Measurements from ENCODE around the gene TNRC18. TPM values are rescaled to one million over a fixed set of nuclear protein-coding genes. Genes with fewer than 3 reads are reported as not detected.

TNRC18 gene
- total and polyA plus RNA-seq, 12 donors, result 10.1 to 42.3 (median 30.3) TPM

DNA sequence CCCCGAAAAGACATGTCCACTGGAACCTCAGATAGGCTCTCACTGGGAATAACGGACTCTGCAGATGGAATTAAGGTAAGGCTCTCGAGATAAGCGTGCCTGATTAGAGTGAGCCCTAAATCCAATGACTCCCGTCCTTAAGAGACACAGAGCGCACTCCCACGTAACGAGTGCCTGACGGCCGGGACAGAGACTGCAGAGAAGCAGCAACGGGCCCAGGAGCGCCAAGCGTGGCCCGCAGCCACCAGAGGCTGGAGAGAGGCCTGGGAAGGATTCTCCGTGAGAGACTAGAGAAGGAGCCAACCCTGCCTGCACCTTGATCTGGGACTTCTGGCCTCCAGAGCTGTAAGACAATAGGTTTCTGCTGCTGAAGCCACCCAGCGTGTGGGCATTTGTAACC is 20.0 kb upstream of the TNRC18 start:
- no peak for DNase-seq
- ATAC-seq, result no peak
- intact Hi-C loops (cut with DNase I), result no loop called here
- no peaks in the 10 kb centered on the region for H3K27me3 ChIP-seq
- H3K27ac ChIP-seq, result no peak overlapping the region
- peaks cover 0 to 17% (median 4%) of the 10 kb centered on the region in 9 donors for H3K4me1 ChIP-seq
- TF ChIP-seq, protein P1, sequence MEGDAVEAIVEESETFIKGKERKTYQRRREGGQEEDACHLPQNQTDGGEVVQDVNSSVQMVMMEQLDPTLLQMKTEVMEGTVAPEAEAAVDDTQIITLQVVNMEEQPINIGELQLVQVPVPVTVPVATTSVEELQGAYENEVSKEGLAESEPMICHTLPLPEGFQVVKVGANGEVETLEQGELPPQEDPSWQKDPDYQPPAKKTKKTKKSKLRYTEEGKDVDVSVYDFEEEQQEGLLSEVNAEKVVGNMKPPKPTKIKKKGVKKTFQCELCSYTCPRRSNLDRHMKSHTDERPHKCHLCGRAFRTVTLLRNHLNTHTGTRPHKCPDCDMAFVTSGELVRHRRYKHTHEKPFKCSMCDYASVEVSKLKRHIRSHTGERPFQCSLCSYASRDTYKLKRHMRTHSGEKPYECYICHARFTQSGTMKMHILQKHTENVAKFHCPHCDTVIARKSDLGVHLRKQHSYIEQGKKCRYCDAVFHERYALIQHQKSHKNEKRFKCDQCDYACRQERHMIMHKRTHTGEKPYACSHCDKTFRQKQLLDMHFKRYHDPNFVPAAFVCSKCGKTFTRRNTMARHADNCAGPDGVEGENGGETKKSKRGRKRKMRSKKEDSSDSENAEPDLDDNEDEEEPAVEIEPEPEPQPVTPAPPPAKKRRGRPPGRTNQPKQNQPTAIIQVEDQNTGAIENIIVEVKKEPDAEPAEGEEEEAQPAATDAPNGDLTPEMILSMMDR (IDR thresholded peaks at IDR 0.05), result no peak
- H3K36me3 ChIP-seq, result no peaks in the 10 kb centered on the region
- no peaks in the 10 kb centered on the region for H3K9me3 ChIP-seq
- H3K4me3 ChIP-seq, result no peak overlapping the region
- 86 to 90% methylated on average over 16 of the region's 16 CpGs for WGBS, 2 donors

DNA sequence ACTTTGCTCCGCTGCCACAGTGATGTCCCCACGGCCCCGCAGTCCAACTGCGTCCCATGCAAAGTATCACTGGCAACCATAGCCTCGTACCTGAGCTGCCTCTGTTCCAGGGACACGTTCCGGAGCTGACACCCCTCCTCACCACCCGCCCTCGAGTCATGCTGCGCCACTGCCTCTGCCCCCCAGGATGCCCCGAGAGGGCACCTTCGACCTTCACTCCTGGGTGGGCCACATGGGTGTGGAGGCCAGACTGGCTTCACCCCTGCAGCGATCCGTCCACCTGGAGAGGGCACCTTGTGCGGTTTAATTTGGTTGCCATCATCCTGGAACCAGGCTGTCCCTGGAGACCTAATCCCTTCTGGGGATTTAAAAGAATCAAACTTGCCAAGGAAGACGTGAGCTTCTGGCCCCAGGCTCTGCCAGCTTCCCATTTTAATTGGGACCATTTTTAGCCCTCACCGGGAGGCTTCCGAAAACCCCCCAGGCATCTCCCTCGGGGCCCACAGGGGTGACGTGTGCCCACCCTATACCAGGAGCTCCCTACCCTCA is 19.2 kb upstream of the TNRC18 start:
- Histone ChIP-seq H3K9me3 (peaks cover 0 to under 1% (median 0%) of the 10 kb centered on the region in 11 donors), H3K27me3 (no peaks in the 10 kb centered on the region), H3K27ac (no peak overlapping the region), H3K4me3 (no peak overlapping the region), H3K36me3 (no peaks in the 10 kb centered on the region), H3K4me1 (peaks cover 0 to 22% (median 8%) of the 10 kb centered on the region in 9 donors)
- 88 to 89% methylated on average over 20 of the region's 20 CpGs for WGBS, 2 donors
- TF ChIP-seq, protein P1 (IDR thresholded peaks at IDR 0.05), result no peak
- DNase-seq, result no peak
- no peak for ATAC-seq
- intact Hi-C loops (cut with DNase I), result no loop called here

DNA sequence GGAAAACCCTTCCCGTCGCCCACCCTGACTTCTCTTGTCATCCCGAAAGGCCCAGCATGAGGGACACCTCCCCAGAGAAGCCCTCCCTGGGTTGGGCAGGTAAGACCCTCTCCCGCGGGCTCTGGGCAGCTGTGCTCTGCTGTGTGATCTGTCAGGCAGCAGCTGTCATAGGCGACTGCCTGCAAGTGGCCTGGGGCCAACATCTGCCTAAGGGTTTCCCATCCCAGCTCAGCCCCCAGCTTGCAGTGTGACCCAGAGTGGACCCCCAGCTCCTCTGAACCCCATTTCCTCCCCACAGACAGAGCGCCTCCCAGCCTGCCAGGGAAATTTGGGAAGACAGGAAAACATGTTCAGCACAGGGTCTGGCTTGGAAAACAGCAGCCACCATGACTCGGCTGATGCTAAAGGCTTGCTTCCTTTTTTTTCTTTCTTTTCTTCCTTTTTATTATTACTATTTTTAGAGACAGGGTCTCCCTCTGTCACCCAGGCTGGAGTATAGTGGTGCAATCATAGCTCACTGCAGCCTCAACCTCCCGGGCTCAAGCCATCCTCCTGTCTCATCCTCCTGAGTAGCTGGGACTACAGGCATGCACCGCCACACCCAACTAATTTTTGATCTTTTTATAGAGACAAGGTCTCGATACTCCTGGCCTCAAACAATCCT is 18.3 kb upstream of the TNRC18 start:
- peaks cover 0 to 10% (median 0%) of the 10 kb centered on the region in 11 donors for H3K9me3 ChIP-seq
- intact Hi-C loops (cut with DNase I), result no loop called here
- TF ChIP-seq, protein P1 (IDR thresholded peaks at IDR 0.05), result no peak
- WGBS, 2 donors, result 49 to 55% methylated on average over 11 of the region's 11 CpGs
- H3K4me3 ChIP-seq, result no peak overlapping the region
- ATAC-seq (no peak), DNase-seq (no peak)
- no peak overlapping the region for H3K27ac ChIP-seq
- no peaks in the 10 kb centered on the region for H3K27me3 ChIP-seq
- H3K36me3 ChIP-seq, result no peaks in the 10 kb centered on the region
- H3K4me1 ChIP-seq, result peaks cover 0 to 22% (median 8%) of the 10 kb centered on the region in 9 donors

DNA sequence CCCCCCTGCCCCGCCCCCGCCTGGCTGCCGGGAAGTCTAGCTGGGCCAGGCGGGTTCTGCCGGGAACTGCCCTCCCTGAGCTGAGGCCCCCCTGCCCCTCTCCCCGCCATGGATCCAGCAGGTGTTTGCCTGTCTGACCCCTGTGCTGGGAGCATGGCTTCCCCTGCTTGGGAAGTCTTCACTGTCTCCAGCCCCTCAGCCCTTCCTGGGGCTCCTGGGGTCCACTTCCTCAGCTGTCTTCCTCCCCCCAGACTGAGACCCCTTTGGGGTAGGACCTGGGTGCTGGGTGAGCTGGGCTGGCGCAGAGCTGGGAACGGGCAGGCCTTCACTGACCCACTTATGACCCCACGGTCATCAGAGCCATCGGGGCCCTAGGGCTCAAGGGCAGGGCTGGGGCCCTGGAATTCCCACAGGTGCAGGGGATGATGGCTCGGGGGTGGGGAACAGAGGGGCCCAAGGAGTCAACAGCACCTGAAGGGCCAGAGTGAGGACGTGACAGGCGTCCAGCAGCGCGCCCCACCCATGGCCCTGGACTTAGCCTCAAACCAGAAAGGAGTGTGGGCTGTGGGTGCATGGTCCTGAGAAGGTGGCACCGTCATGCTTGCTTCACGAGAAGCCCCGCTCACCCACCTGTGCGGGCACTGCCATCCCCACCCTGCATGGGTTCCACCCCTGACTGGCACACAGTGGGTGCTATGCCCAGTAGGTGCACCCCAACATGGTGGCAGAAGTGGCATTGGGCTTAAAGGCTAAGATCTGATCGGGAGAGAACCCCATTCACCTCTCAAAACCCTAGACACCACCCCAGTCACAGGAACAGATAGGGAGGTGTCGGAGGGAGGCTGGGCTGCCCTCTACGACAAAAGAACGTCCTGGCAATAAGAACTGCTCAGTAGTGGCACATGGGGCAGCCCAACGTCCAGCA is 16.2 kb upstream of the TNRC18 start:
- ATAC-seq (no peak), DNase-seq (no peak)
- Histone ChIP-seq H3K27ac (no peak overlapping the region), H3K36me3 (no peaks in the 10 kb centered on the region), H3K9me3 (peaks cover 0 to 11% (median 0%) of the 10 kb centered on the region in 11 donors), H3K27me3 (no peaks in the 10 kb centered on the region), H3K4me1 (peaks cover 0 to 22% (median 7%) of the 10 kb centered on the region in 9 donors), H3K4me3 (no peak overlapping the region)
- intact Hi-C loops (cut with DNase I), result no loop called here
- TF ChIP-seq, protein P1 (IDR thresholded peaks at IDR 0.05), result no peak
- 87 to 90% methylated on average over 24 of the region's 24 CpGs for WGBS, 2 donors
